ENCODE results near the gene AFAP1L2.

AFAP1L2 gene

DNA sequence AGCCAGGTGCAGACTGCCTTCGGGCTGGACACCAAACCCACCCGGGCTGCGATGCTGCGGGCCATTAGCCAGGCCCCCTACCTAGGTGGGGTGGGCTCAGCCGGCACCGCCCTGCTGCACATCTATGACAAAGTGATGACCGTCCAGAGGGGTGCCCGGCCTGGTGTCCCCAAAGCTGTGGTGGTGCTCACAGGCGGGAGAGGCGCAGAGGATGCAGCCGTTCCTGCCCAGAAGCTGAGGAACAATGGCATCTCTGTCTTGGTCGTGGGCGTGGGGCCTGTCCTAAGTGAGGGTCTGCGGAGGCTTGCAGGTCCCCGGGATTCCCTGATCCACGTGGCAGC is 115.2 kb downstream of the AFAP1L2 start:
- TF ChIP-seq CTCF (IDR thresholded peaks at IDR 0.05; ENCODE audit: low read depth, low read length) = no peak

GRCh38 chr10:114288424-114289095 is 115.7 kb downstream of the AFAP1L2 start:
- TF ChIP-seq CTCF (IDR thresholded peaks at IDR 0.05; ENCODE audit: low read depth, low read length) = no peak
- DNase-seq (ENCODE audit: low read depth in 2 of 2) = no peak
- no peak overlapping the region for H3K4me3 ChIP-seq (replicated peaks in 1 of 2; ENCODE audit: low read depth in 2 of 2, low read length in 2 of 2)

More for the DNA sequence above, 115.2 kb downstream of the AFAP1L2 start:
- H3K4me3 ChIP-seq (replicated peaks in 1 of 2; ENCODE audit: low read depth in 2 of 2, low read length in 2 of 2) = no peak overlapping the region
- DNase-seq (ENCODE audit: low read depth in 2 of 2) = no peak

DNA sequence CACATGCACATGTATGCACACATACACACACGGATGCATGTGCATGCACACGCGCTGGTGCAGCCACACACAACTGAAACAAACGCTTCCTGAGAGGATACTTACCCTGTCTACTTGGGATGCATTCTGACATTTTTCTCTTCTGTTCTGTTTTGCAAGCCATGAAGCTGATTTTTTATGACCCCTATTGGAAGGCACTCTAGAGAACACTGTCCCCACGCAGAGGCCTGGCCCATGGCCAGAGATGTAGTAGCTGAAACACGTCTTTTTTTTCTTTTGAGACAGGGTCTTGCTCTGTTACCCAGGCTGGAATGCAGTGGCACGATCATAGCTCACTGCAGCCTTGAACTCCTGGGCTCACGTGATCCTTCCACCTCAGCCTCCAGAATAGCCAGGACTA is 117.4 kb downstream of the AFAP1L2 start:
- DNase-seq (ENCODE audit: low read depth in 2 of 2) = no peak
- H3K4me3 ChIP-seq (replicated peaks in 1 of 2; ENCODE audit: low read depth in 2 of 2, low read length in 2 of 2) = no peak overlapping the region
- no peak for TF ChIP-seq CTCF (IDR thresholded peaks at IDR 0.05; ENCODE audit: low read depth, low read length)

GRCh38 chr10:114285961-114286441 is 118.3 kb downstream of the AFAP1L2 start:
- no peak for TF ChIP-seq CTCF (IDR thresholded peaks at IDR 0.05; ENCODE audit: low read depth, low read length)
- DNase-seq (ENCODE audit: low read depth in 2 of 2) = no peak
- H3K4me3 ChIP-seq (replicated peaks in 1 of 2; ENCODE audit: low read depth in 2 of 2, low read length in 2 of 2) = no peak overlapping the region

DNA sequence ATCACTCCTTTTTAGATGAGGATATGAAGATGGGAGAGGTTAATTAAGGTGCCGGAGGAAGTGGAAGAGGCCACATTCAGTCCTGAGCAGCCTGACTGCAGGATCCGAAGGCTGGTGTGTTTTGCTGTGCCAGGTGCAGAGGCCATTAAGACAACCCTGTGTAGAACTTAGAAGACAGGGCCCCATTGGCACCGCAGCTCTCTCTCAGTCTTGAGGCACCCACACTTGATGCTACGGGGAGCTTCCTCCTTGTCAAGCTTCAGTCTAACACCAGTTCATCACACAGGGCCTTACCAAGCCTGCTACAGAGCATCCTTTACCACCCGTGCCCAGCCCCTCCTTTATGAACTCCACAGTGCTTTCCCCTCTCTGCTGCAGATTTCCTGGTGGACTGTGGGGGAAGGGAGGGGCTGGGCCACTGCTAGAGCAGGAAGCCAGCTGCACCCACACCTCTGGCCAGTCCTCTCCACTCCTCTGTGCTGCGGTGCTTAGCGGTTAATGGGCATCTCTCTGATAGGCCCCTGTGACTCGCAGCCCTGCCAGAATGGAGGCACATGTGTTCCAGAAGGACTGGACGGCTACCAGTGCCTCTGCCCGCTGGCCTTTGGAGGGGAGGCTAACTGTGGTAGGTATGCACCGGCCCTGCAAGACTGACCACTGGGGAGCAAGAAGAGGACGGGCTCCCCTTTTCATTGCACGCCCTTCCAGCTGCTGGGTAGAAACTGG is 119.8 kb downstream of the AFAP1L2 start:
- H3K4me3 ChIP-seq (replicated peaks in 1 of 2; ENCODE audit: low read depth in 2 of 2, low read length in 2 of 2) = no peak overlapping the region
- TF ChIP-seq CTCF (IDR thresholded peaks at IDR 0.05; ENCODE audit: low read depth, low read length) = no peak
- DNase-seq (ENCODE audit: low read depth in 2 of 2) = no peak

DNA sequence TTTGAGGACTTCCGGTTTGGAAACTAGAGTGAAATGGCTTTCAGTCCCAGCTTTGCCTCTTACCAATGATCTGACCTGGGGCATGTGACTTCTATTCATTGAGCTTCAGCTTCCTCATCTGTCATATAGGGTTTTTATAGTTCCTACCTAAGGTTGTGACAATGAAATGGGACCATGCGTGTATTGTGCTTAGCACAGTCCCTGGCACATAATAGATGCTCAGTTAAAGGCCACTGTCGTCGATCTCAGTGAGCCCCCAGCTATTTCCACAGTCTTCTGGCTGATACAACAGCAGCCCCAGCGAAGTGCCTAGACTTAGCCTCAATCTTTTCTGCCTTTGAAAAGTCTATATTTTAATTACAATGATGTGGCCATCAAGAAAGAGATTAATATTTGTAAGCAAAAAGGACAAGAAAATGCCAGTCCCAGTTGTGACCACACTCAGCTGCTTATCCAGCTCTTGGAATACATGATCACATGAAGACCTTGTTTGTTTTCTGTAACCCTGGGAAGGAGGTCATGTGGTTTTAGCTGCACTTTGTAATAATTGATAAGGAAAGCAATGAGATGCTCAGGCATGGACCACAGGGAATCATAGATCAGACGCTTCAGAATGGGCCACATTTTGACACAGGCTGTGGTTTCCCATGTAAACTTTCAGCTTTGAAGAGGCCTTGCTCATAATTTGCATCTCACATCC is 120.6 kb downstream of the AFAP1L2 start:
- no peak for DNase-seq (ENCODE audit: low read depth in 2 of 2)
- no peak for TF ChIP-seq CTCF (IDR thresholded peaks at IDR 0.05; ENCODE audit: low read depth, low read length)
- H3K4me3 ChIP-seq (replicated peaks in 1 of 2; ENCODE audit: low read depth in 2 of 2, low read length in 2 of 2) = no peak overlapping the region
